IPS-NIHi7 (cell line): ENCODE data around the gene CSMD2.

Experiments used
- DNase-seq: peaks from one replicate; pipeline ENCODE4 v3.0.0; 2012; ENCODE audit warnings: mixed read lengths; ENCODE audit errors: extremely low spot score

The CSMD2 gene

GRCh38 chr1:34156739-34157138 lies 8.3 kb downstream of the CSMD2 start:
- DNase-seq: peak; percentile 55

GRCh38 chr1:34155860-34156259 lies 9.2 kb downstream of the CSMD2 start:
- DNase-seq: no peak

- no peak for DNase-seq
These were observed 11.8 kb downstream of the CSMD2 start for GRCh38 chr1:34153246-34153645.

- DNase-seq: peak; percentile 54
These were observed 15.5 kb downstream of the CSMD2 start for GRCh38 chr1:34149501-34149900.

- no peak for DNase-seq
These were observed 17.7 kb downstream of the CSMD2 start for GRCh38 chr1:34147301-34147700.

GRCh38 chr1:34144766-34145165 lies 20.3 kb downstream of the CSMD2 start:
- DNase-seq: no peak

GRCh38 chr1:34143975-34144374 lies 21.1 kb downstream of the CSMD2 start:
- DNase-seq: no peak

GRCh38 chr1:34140011-34140676 lies 24.9 kb downstream of the CSMD2 start:
- DNase-seq: no peak

- DNase-seq: no peak
These were observed 27.6 kb downstream of the CSMD2 start for GRCh38 chr1:34137411-34137810.

GRCh38 chr1:34132161-34132420 lies 32.9 kb downstream of the CSMD2 start:
- no peak for DNase-seq

- no peak for DNase-seq
These were observed 33.5 kb downstream of the CSMD2 start for GRCh38 chr1:34131396-34132160.

- DNase-seq: no peak
These were observed 34.7 kb downstream of the CSMD2 start for GRCh38 chr1:34130306-34130705.

GRCh38 chr1:34129630-34130029 lies 35.4 kb downstream of the CSMD2 start:
- no peak for DNase-seq

- no peak for DNase-seq
These were observed 36.7 kb downstream of the CSMD2 start for GRCh38 chr1:34128186-34128889.

GRCh38 chr1:34127006-34128000 lies 37.7 kb downstream of the CSMD2 start:
- DNase-seq: no peak

GRCh38 chr1:34126486-34126885 lies 38.5 kb downstream of the CSMD2 start:
- no peak for DNase-seq

GRCh38 chr1:34125721-34126380 lies 39.2 kb downstream of the CSMD2 start:
- DNase-seq: no peak

- no peak for DNase-seq
These were observed 42.7 kb downstream of the CSMD2 start for GRCh38 chr1:34122080-34122932.

- DNase-seq: no peak
These were observed 49.8 kb downstream of the CSMD2 start for GRCh38 chr1:34115233-34115632.

- peak; percentile 69 for DNase-seq
These were observed 51.1 kb downstream of the CSMD2 start for GRCh38 chr1:34113887-34114286.
